Right atrium auricular region (tissue), 2 donors: ENCODE results near the gene MBL2. TPM values are rescaled to one million over a fixed set of nuclear protein-coding genes. Genes with fewer than 3 reads are reported as not detected.

ENCODE experiments used
- DNase-seq: peaks from one replicate; pipeline ENCODE4 v3.0.0-alpha.2; 2019; ENCODE audit warnings: low spot score
- H3K27ac ChIP-seq, 2 donors: fragments of 200-600 bp; sonication (generic); 1 replicate in 1 of 2; 2 replicates in 1 of 2; pipeline ENCODE4 v1.5.1; 2016 to 2019
- H3K27me3 ChIP-seq, 2 donors: fragments of 200-600 bp; sonication (generic); one replicate each; pipeline versions ENCODE4 v1.5.1 to v1.6.0; 2017 to 2019
- H3K36me3 ChIP-seq: fragments of 200-600 bp; sonication (generic); one replicate; pipeline ENCODE4 v1.5.1; 2016
- H3K4me1 ChIP-seq, 2 donors: fragments of 200-600 bp; sonication (generic); one replicate each; pipeline versions ENCODE4 v1.5.1 to v1.6.0; 2017 to 2019
- H3K4me3 ChIP-seq, 2 donors: fragments of 200-600 bp; sonication (generic); 1 replicate in 1 of 2; 2 replicates in 1 of 2; pipeline ENCODE4 v1.5.1; 2017 to 2019; ENCODE audit warnings: mild to moderate bottlenecking in 1 of 2, moderate library complexity in 1 of 2
- H3K9me3 ChIP-seq, 2 donors: fragments of 200-600 bp; sonication (generic); one replicate each; pipeline ENCODE4 v1.5.1; 2019
- total RNA-seq, 2 donors: library from RNA; depleted of rRNA; stranded (reverse); fragments of >200 nt; gene quantifications; one replicate each; pipeline ENCODE4 v1.1.0, GENCODE V29; 2016
- TF ChIP-seq, protein P1 (sequence below), 2 donors: fragments of 200-600 bp; sonication (generic); IDR thresholded peaks; one replicate each; pipeline ENCODE4 v1.5.1; 2019; ENCODE audit warnings: antibody characterized with exemption in 2 of 2

Gene MBL2
- total RNA-seq, 2 donors from 2014 or later, result not detected

DNA sequence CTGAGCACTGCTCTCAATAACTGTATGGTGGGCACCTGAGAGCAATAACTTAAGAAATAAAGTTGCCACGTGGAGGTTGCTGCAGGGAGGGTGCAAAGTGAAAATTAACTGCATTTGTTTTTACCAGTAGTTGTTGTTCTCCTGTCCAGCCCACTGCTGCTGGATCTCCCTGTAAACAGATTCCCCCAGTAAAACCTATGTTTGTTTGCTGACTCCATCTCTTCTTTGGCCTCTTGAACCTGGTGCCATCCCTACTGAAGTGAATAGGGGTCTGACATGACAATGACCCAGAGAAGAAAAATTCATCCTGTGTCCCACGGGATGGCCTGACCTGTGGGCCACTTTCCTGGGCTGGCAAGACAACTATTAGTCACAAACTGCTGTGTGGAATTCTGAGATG is 1.7 kb downstream of the MBL2 start:
- Histone ChIP-seq H3K9me3 (no peaks in the 10 kb centered on the region), H3K4me3 (no peak overlapping the region), H3K36me3 (no peaks in the 10 kb centered on the region), H3K4me1 (no peaks in the 10 kb centered on the region), H3K27ac (no peak overlapping the region), H3K27me3 (no peaks in the 10 kb centered on the region)
- TF ChIP-seq, protein P1, sequence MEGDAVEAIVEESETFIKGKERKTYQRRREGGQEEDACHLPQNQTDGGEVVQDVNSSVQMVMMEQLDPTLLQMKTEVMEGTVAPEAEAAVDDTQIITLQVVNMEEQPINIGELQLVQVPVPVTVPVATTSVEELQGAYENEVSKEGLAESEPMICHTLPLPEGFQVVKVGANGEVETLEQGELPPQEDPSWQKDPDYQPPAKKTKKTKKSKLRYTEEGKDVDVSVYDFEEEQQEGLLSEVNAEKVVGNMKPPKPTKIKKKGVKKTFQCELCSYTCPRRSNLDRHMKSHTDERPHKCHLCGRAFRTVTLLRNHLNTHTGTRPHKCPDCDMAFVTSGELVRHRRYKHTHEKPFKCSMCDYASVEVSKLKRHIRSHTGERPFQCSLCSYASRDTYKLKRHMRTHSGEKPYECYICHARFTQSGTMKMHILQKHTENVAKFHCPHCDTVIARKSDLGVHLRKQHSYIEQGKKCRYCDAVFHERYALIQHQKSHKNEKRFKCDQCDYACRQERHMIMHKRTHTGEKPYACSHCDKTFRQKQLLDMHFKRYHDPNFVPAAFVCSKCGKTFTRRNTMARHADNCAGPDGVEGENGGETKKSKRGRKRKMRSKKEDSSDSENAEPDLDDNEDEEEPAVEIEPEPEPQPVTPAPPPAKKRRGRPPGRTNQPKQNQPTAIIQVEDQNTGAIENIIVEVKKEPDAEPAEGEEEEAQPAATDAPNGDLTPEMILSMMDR (IDR thresholded peaks at IDR 0.05), result no peak
- DNase-seq, result no peak

DNA sequence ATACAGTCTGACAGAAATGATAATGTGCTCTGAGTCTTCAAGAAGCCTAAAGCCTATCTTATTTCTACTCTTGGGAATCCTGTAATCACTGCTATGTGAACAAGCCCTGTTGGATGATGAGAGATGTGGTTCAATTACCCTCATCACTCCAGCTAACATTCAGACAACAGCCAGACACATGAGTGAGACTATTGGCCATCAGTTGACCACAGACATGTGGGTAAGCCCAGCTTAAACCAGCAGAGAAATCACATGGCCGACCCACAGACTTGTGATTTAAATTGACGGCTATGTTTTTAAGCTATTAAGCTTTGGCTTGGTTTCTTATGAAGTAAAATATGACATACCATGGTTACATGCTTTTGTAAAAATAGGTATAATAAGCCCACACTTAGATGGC is 2.6 kb downstream of the MBL2 start:
- H3K9me3 ChIP-seq, result no peaks in the 10 kb centered on the region
- H3K27ac ChIP-seq, result no peak overlapping the region
- H3K4me1 ChIP-seq, result no peaks in the 10 kb centered on the region
- no peaks in the 10 kb centered on the region for H3K27me3 ChIP-seq
- no peaks in the 10 kb centered on the region for H3K36me3 ChIP-seq
- no peak for DNase-seq
- TF ChIP-seq, protein P1 (IDR thresholded peaks at IDR 0.05), result no peak
- no peak overlapping the region for H3K4me3 ChIP-seq

DNA sequence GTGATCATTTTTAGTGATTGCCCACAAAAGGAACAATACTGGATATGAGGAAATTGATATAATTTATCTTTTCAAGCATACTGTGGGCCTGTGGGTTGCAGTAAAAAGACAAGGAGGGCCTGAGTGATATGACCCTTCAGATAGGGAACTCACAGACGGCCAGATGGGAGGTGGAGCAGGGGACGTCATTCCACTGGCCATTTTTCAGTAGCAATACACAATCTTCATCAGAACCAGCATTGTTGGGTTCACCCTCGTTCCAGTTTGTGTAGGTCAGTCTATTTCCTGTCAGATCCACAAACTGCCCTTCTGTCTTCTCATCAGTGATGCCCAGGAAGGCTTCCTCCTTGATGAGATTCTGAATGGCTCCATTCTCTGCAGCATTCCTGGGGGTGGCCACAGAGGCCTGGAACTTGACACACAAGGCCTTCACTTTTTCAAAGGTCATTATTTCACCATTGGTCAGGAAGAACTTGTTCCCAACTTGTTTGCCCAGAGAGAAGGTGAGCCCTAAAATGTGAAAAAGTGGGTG is 4.5 kb downstream of the MBL2 start:
- no peak overlapping the region for H3K4me3 ChIP-seq
- H3K36me3 ChIP-seq, result no peaks in the 10 kb centered on the region
- H3K4me1 ChIP-seq, result no peaks in the 10 kb centered on the region
- no peak overlapping the region for H3K27ac ChIP-seq
- peak; percentile 34 for DNase-seq
- TF ChIP-seq, protein P1 (IDR thresholded peaks at IDR 0.05), result no peak
- no peaks in the 10 kb centered on the region for H3K27me3 ChIP-seq
- no peaks in the 10 kb centered on the region for H3K9me3 ChIP-seq

DNA sequence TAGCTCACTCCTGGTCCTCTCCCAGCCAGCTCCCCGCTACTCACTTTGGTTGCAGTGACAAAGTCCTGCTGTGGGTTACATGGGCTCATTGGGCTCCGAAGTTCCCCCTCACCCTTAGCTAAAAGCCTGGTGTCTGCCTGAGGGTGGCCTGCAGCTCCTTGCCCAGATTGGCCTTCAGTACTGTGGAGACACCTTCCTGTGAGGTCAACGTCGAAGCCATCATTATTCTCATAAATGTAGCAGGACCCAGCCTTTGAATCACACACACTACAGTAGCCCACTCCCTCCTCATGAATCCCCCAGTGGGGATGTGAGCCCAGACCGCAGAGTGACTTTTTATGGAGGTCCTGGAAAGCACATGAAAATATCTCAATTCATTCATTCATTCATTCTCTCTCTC is 10.5 kb downstream of the MBL2 start:
- no peak for DNase-seq
- Histone ChIP-seq H3K4me3 (no peak overlapping the region), H3K9me3 (no peaks in the 10 kb centered on the region), H3K36me3 (no peaks in the 10 kb centered on the region), H3K27me3 (no peaks in the 10 kb centered on the region), H3K27ac (no peak overlapping the region), H3K4me1 (no peaks in the 10 kb centered on the region)
- TF ChIP-seq, protein P1 (IDR thresholded peaks at IDR 0.05), result no peak

DNA sequence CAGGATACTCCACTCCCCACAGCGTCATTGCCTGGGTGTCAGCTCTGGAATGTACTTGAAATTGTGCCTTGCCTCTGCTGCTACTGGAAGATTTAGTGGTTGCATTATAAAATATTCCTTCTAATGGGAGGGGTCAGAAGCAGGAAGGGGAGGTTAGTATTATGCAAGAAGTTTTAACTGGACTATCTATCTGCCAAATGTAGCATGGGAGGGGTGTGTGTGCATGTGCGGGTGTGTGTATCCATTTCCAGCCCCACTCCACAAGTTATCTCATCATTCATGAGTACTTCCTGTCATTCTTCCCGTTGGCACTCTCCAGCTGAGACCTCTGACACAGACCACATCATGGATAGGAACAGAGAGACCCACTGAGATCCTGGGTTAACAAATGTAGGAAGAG is 13.4 kb downstream of the MBL2 start:
- TF ChIP-seq, protein P1 (IDR thresholded peaks at IDR 0.05), result no peak
- Histone ChIP-seq H3K4me3 (no peak overlapping the region), H3K36me3 (no peaks in the 10 kb centered on the region), H3K27ac (no peak overlapping the region), H3K4me1 (no peaks in the 10 kb centered on the region), H3K27me3 (no peaks in the 10 kb centered on the region), H3K9me3 (no peaks in the 10 kb centered on the region)
- DNase-seq, result peak; percentile 47

DNA sequence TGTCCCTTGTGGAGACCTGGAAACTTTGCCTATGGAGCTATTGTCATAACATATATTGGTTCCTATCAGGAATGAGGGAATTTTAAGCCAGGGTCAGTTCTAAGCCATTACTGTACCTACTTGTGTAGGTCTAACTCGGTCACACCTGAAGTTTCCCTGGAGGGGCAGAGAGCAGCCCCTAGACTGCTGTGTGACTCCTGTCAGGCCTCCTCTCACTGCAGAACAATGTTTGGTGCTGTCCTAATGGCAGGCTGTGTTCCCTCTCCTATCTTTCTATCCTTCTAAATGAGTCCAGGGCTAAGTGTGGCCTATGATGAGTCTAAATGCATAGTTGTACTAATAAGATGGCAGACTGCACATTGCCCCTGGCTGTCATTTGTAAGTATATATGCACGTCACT is 14.2 kb downstream of the MBL2 start:
- Histone ChIP-seq H3K9me3 (no peaks in the 10 kb centered on the region), H3K4me3 (no peak overlapping the region), H3K36me3 (no peaks in the 10 kb centered on the region), H3K27ac (no peak overlapping the region), H3K27me3 (no peaks in the 10 kb centered on the region), H3K4me1 (no peaks in the 10 kb centered on the region)
- TF ChIP-seq, protein P1 (IDR thresholded peaks at IDR 0.05), result no peak
- peak; percentile 5 for DNase-seq
